IMR-90 (cell line): ENCODE measurements around the gene ITPK1. TPM values are rescaled to one million over a fixed set of nuclear protein-coding genes. Genes with fewer than 3 reads are reported as not detected.

Source experiments
- ATAC-seq: fragments of 200-7000 bp; cut with Tn5 transposase; 2 replicates; pipeline ENCODE4 v1.9.1; 2020; ENCODE audit warnings: low read depth, mild to moderate bottlenecking, moderate library complexity
- BruUV-seq: library from RNA; stranded (reverse); fragments of 400-500 nt; replicated peaks from 2 replicates; lab custom pipeline; 2021; lab: Mats Ljungman, UMichigan
- CTCF ChIA-PET: fragments of 300-600 bp; formaldehyde crosslinking; extraction: SDS; loops from one replicate; lab custom pipeline; 2021; ENCODE audit warnings: antibody characterized with exemption; lab: Yijun Ruan, JAX
- POLR2A ChIA-PET: fragments of 300-600 bp; sonication (Branson Sonifier 250); formaldehyde crosslinking; loops from one replicate; lab custom pipeline; 2022; ENCODE audit warnings: antibody characterized with exemption; ENCODE audit not compliant: unreplicated experiment; lab: Charles Lee
- DNase-seq: peaks from one replicate; pipeline ENCODE4 v3.0.0; 2013
- H2AFZ ChIP-seq: replicated peaks from 2 replicates; pipeline ENCODE3; 2013; ENCODE audit warnings: low read length, mild to moderate bottlenecking; ENCODE audit not compliant: poor library complexity
- H2AK5ac ChIP-seq: 2 replicates; pipeline ENCODE4 v1.6.1; 2013; ENCODE audit warnings: low read depth, low read length, inconsistent platforms
- H2AK9ac ChIP-seq: replicated peaks from 2 replicates; pipeline ENCODE3; 2013; ENCODE audit warnings: mild to moderate bottlenecking, low read depth, low read length, moderate library complexity; ENCODE audit not compliant: poor library complexity
- H2BK120ac ChIP-seq: 2 replicates; pipeline ENCODE4 v1.6.1; 2013; ENCODE audit warnings: low read depth, low read length, inconsistent platforms
- H2BK15ac ChIP-seq: 3 replicates; pipeline ENCODE4 v1.6.1; 2013; ENCODE audit warnings: low read depth, low read length, inconsistent platforms
- H2BK20ac ChIP-seq: 2 replicates; pipeline ENCODE4 v1.6.1; 2013; ENCODE audit warnings: low read depth, mild to moderate bottlenecking, inconsistent platforms, low read length, moderate library complexity
- H2BK5ac ChIP-seq: 2 replicates; pipeline ENCODE4 v1.6.1; 2013; ENCODE audit warnings: mild to moderate bottlenecking, low read depth, low read length, inconsistent platforms; ENCODE audit not compliant: poor library complexity, severe bottlenecking
- H3K14ac ChIP-seq: replicated peaks from 2 replicates; pipeline ENCODE4 v1.6.1; 2013; ENCODE audit warnings: low read depth, low read length, inconsistent platforms
- H3K18ac ChIP-seq: 2 replicates; pipeline ENCODE4 v1.6.1; 2013; ENCODE audit warnings: low read depth, low read length, control low read depth
- H3K23ac ChIP-seq: 2 replicates; pipeline ENCODE4 v1.6.1; 2013; ENCODE audit warnings: low read depth, low read length, inconsistent platforms
- H3K27ac ChIP-seq: 2 replicates; pipeline ENCODE4 v1.5.1; 2013; ENCODE audit warnings: mild to moderate bottlenecking, control low read depth, low read length; ENCODE audit not compliant: insufficient read depth
- H3K27me3 ChIP-seq: 2 replicates; pipeline ENCODE4 v1.6.1; 2013; ENCODE audit warnings: low read length; ENCODE audit not compliant: control insufficient read depth, insufficient read depth
- H3K36me3 ChIP-seq: 2 replicates; pipeline ENCODE4 v1.6.1; 2013; ENCODE audit warnings: low read length, mixed read lengths; ENCODE audit not compliant: control insufficient read depth, insufficient read depth
- H3K4ac ChIP-seq: 2 replicates; pipeline ENCODE4 v1.6.1; 2013; ENCODE audit warnings: low read depth, low read length, inconsistent platforms
- H3K4me1 ChIP-seq: 2 replicates; pipeline ENCODE4 v1.6.1; 2013; ENCODE audit warnings: low read length, mixed read lengths; ENCODE audit not compliant: control insufficient read depth, insufficient read depth
- H3K4me2 ChIP-seq: 2 replicates; pipeline ENCODE4 v1.6.1; 2013; ENCODE audit warnings: low read depth, mild to moderate bottlenecking, control low read depth, low read length, moderate library complexity
- H3K4me3 ChIP-seq: 2 replicates; pipeline ENCODE4 v1.5.1; 2013; ENCODE audit warnings: low read depth, mild to moderate bottlenecking, control low read depth, low read length, moderate library complexity; ENCODE audit not compliant: insufficient read depth
- H3K56ac ChIP-seq: 2 replicates; pipeline ENCODE4 v1.6.1; 2013; ENCODE audit warnings: low read length, inconsistent platforms; ENCODE audit not compliant: insufficient read depth; ENCODE audit errors: extremely low read depth
- H3K79me1 ChIP-seq, 2 experiments: 2 replicates each; pipeline ENCODE4 v1.6.1; 2013; ENCODE audit warnings: low read length in 2 of 2, inconsistent platforms in 1 of 2, low read depth in 1 of 2
- H3K9ac ChIP-seq: 2 replicates; pipeline ENCODE4 v1.6.1; 2013; ENCODE audit warnings: low read depth, low read length, control low read depth
- H3K9me1 ChIP-seq: 2 replicates; pipeline ENCODE4 v1.6.1; 2013; ENCODE audit warnings: low read length, inconsistent platforms; ENCODE audit not compliant: insufficient read depth
- H3K9me3 ChIP-seq: 2 replicates; pipeline ENCODE4 v1.6.1; 2013; ENCODE audit warnings: low read length; ENCODE audit not compliant: control insufficient read depth, insufficient read depth
- H4K20me1 ChIP-seq: 2 replicates; pipeline ENCODE4 v1.6.1; 2013; ENCODE audit warnings: low read length, inconsistent platforms; ENCODE audit not compliant: insufficient read depth
- H4K5ac ChIP-seq: 2 replicates; pipeline ENCODE4 v1.6.1; 2013; ENCODE audit warnings: mild to moderate bottlenecking, low read depth, low read length, control low read depth
- H4K8ac ChIP-seq, 2 experiments: 2 replicates each; pipeline ENCODE4 v1.6.1; 2013; ENCODE audit warnings: low read depth in 2 of 2, low read length in 2 of 2, control low read depth in 1 of 2, inconsistent platforms in 1 of 2
- H4K91ac ChIP-seq: 2 replicates; pipeline ENCODE4 v1.6.1; 2013; ENCODE audit warnings: low read depth, low read length, inconsistent platforms; ENCODE audit not compliant: insufficient read depth
- BHLHE40 ChIP-seq: fragments of 150-350 bp; IDR thresholded peaks from 2 replicates; pipeline ENCODE4 v1.6.1; 2016; ENCODE audit warnings: mild to moderate bottlenecking, low read depth, low read length
- CEBPB ChIP-seq: IDR thresholded peaks from 2 replicates; pipeline ENCODE4 v1.6.1; 2012; ENCODE audit warnings: low read depth, low read length, improper control_type of control experiment
- CHD1 ChIP-seq: IDR thresholded peaks from 2 replicates; pipeline ENCODE4 v1.6.1; 2012; ENCODE audit warnings: low read depth, low read length, improper control_type of control experiment
- CTCF ChIP-seq: conservative IDR thresholded peaks from 2 replicates; pipeline ENCODE4 v1.5.1; 2012; ENCODE audit warnings: mild to moderate bottlenecking, low read depth, low read length, improper control_type of control experiment
- ELK1 ChIP-seq: fragments of 150-350 bp; IDR thresholded peaks from 2 replicates; pipeline ENCODE4 v1.6.1; 2016; ENCODE audit warnings: low read depth, mild to moderate bottlenecking, low read length, moderate library complexity, borderline replicate concordance
- MAFK ChIP-seq: IDR thresholded peaks from 2 replicates; pipeline ENCODE4 v1.6.1; 2012; ENCODE audit warnings: low read depth, low read length, improper control_type of control experiment
- MAZ ChIP-seq: IDR thresholded peaks from 2 replicates; pipeline ENCODE4 v1.6.1; 2012; ENCODE audit warnings: low read depth, mild to moderate bottlenecking, low read length, improper control_type of control experiment, moderate library complexity, borderline replicate concordance
- RAD21 ChIP-seq: IDR thresholded peaks from 2 replicates; pipeline ENCODE4 v1.6.1; 2012; ENCODE audit warnings: low read length, improper control_type of control experiment
- RCOR1 ChIP-seq: IDR thresholded peaks from 2 replicates; pipeline ENCODE4 v1.6.1; 2012; ENCODE audit warnings: mild to moderate bottlenecking, low read length, improper control_type of control experiment; ENCODE audit not compliant: insufficient replicate concordance
- SMC3 ChIP-seq: fragments of 150-350 bp; IDR thresholded peaks from 2 replicates; pipeline ENCODE4 v1.6.1; 2016; ENCODE audit warnings: low read depth, mild to moderate bottlenecking, antibody characterized with exemption, low read length, moderate library complexity
- WGBS, 2 experiments: methylation state at CpG; one replicate each; pipeline versions ENCODE4 v1.1.5 to v1.1.7; 2013; ENCODE audit warnings: missing lambda C conversion rate in 2 of 2; ENCODE audit not compliant: insufficient read length in 1 of 2; ENCODE audit errors: extremely low coverage in 2 of 2; 5-methylcytosine and 5-hydroxymethylcytosine counted together
- dilution Hi-C: fragments of 300-500 bp; cut with HindIII; formaldehyde crosslinking; loops from one replicate; pipeline ENCODE4 v1.14.3; 2018; ENCODE audit warnings: low sequenced_read_pairs; ENCODE audit not compliant: unreplicated experiment
- in situ Hi-C: fragments of 300-500 bp; cut with MboI; formaldehyde crosslinking; loops from 3 replicates; pipeline ENCODE4 v1.14.3; 2019; ENCODE audit warnings: low sequenced_read_pairs, inconsistent platforms, mixed read lengths
- intact Hi-C: fragments of 100-400 bp; cut with micrococcal nuclease; formaldehyde crosslinking; loops from 2 replicates; pipeline ENCODE4 v1.10.0; 2022
- polyA plus RNA-seq, 3 experiments: library from polyadenylated mRNA; depleted of rRNA; stranded (reverse); fragments of >200 nt; gene quantifications; 2 replicates each; pipeline ENCODE4 v1.2.3, GENCODE V29; 2012; ENCODE audit warnings: low replicate concordance in 1 of 3
- total RNA-seq: library from RNA; depleted of rRNA; stranded (reverse); fragments of >200 nt; gene quantifications from 2 replicates; pipeline ENCODE4 v1.2.3, GENCODE V29; 2012

ITPK1 gene
- total and polyA plus RNA-seq, 2 of the 4 experiments (the other 2 are of a cell fraction), result 21.7 to 26.9 TPM

- no peak for TF ChIP-seq CTCF
These were observed 188.1 kb downstream of the ITPK1 start (continued) for GRCh38 chr14:92927349-92928257.

GRCh38 chr14:92926931-92927330 lies 188.8 kb downstream of the ITPK1 start:
- H3K4me1 ChIP-seq, result no peaks in the 10 kb centered on the region
- H2AK9ac ChIP-seq, result no peak overlapping the region
- H2BK5ac ChIP-seq, result no peak overlapping the region
- H4K5ac ChIP-seq, result no peak overlapping the region
- H2BK20ac ChIP-seq, result no peak overlapping the region
- ATAC-seq (no peak), DNase-seq (no peak)
- H3K36me3 ChIP-seq, result no peaks in the 10 kb centered on the region
- ChIA-PET POLR2A (no interaction called here), CTCF (no interaction called here)
- H2AFZ ChIP-seq, result no peak overlapping the region
- no peaks in the 10 kb centered on the region; the same call in 1 of the 2 replicates for H3K9me1 ChIP-seq
- WGBS, 2 experiments, result 13% methylated on average over 1 of the region's 3 CpGs; no CpG with 5 or more reads in 1 of the 2 experiments
- no peak overlapping the region for H3K18ac ChIP-seq
- intact Hi-C loops (no loop called here), dilution Hi-C loops (no loop called here), in situ Hi-C loops (no loop called here)
- no peak overlapping the region for H3K23ac ChIP-seq
- H3K4me2 ChIP-seq, result no peak overlapping the region
- H2BK120ac ChIP-seq, result no peak overlapping the region
- no TSS peak for BruUV-seq
- no peak overlapping the region for H2BK15ac ChIP-seq
- no peak overlapping the region for H3K4ac ChIP-seq
- H3K14ac ChIP-seq, result no peak overlapping the region
- H3K9ac ChIP-seq, result no peak overlapping the region
- no peak overlapping the region for H2AK5ac ChIP-seq
- no peaks in the 10 kb centered on the region for H4K20me1 ChIP-seq
- no peak overlapping the region for H3K4me3 ChIP-seq
- H3K27ac ChIP-seq, result no peak overlapping the region
- no peak overlapping the region for H3K56ac ChIP-seq
- H3K27me3 ChIP-seq, result peaks cover 16% of the 10 kb centered on the region; the same call in 1 of the 2 replicates
- H3K79me1 ChIP-seq, result no peaks in the 10 kb centered on the region
- H3K9me3 ChIP-seq, result no peaks in the 10 kb centered on the region
- H4K8ac ChIP-seq, result no peak overlapping the region
- H4K91ac ChIP-seq, result no peak overlapping the region
- TF ChIP-seq ELK1, result no peak
- TF ChIP-seq RCOR1, result no peak
- TF ChIP-seq CTCF, result no peak
- TF ChIP-seq CEBPB, result no peak
- TF ChIP-seq MAFK, result no peak
- TF ChIP-seq CHD1, result no peak
- no peak for TF ChIP-seq MAZ
- TF ChIP-seq BHLHE40, result no peak
- no peak for TF ChIP-seq RAD21
- no peak for TF ChIP-seq SMC3
